ENCODE measurements around the gene AKR7A2. TPM values are rescaled to one million over a fixed set of nuclear protein-coding genes. Genes with fewer than 3 reads are reported as not detected.

The AKR7A2 gene
- total RNA-seq, 2 donors from 2014 or later, result 31.8 to 41.7 TPM

DNA sequence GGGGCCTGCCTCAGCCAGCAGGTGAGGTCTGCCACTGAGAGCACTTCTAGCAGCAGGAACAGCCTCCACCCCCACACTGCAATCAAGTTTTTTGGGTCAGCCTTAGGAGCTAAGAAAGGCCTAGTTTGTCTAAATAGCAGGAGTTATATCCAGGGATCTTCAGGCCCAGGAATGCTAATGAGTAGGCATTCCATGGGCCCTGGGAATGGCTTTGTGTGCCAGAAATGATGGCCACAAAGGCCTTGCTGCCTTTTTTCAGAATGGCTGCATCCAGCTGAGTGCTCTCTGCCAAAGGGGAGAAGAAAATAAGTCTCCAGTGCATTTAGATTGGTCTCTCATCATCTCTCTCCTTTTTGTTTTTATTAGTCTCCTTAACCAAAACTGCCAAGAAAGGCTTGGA is 57.5 kb downstream of the AKR7A2 start:
- Mint-ChIP-seq H3K27me3 (ENCODE audit: low read depth) (no peaks in the 10 kb centered on the region), H3K9me3 (no peaks in the 10 kb centered on the region), H3K4me1 (ENCODE audit: low read depth) (peaks cover 64% of the 10 kb centered on the region), H3K27ac (peak overlapping the region; percentile 54), H3K36me3 (ENCODE audit: insufficient read depth in 2 of 2) (peaks cover 12 to 13% of the 10 kb centered on the region in 2 donors), H3K4me3 (peak overlapping the region in 1 of 2 donors; percentile 49)
- ATAC-seq (replicated peaks in 1 of 2) (no peak), DNase-seq (no peak)

Other genes with a start within 250 kb of the AKR7A2 start
- 100 to 1,000 TPM; 208 to 215 TPM for gene UBR4, start 101.9 kb downstream of the AKR7A2 start, total RNA-seq
- 10 to 100 TPM; 36.5 to 38.5 TPM for gene EMC1, start 60.6 kb downstream of the AKR7A2 start, total RNA-seq
- 10 to 100 TPM; 43.7 to 52.7 TPM for gene MRTO4, start 60.3 kb downstream of the AKR7A2 start, total RNA-seq
- under 1 TPM; 0.35 to 0.46 TPM for gene AKR7A3, start 23.4 kb downstream of the AKR7A2 start, total RNA-seq
- gene SLC66A1, start 182 bp upstream of the AKR7A2 start, total RNA-seq, result 10 to 100 TPM in 1 of 2 donors, 1 to 10 TPM in 1; 9.5 to 10.5 TPM
- 100 to 1,000 TPM; 336 to 373 TPM for gene CAPZB, start 173.4 kb upstream of the AKR7A2 start, total RNA-seq

Data from activated T-cell treated with anti-CD3 and anti-CD28 coated beads, Interleukin-2, amount 50 U/mL, for 72 hours (primary cell).